Endothelial cell of hepatic sinusoid (primary cell): ENCODE results near the gene TICAM2.
"Not testable (repeated sequence)": the region's sequence is repeated elsewhere in the genome, so short reads cannot be mapped to it uniquely, and the experiment has no call there.

Source experiments
- in situ Hi-C: cut with HindIII; loops from 2 replicates; pipeline ENCODE4 v1.10.0; 2017; ENCODE audit warnings: low sequenced_read_pairs

Gene TICAM2

GRCh38 chr5:115601701-115602590 is at the start of gene TICAM2:
TSS of gene TICAM2 (minus strand) at chr5:115602479. CDS start at chr5:115581256, 21,223 bp downstream.
- in situ Hi-C loops, result no loop called here

- in situ Hi-C loops, result no loop called here
Observed at GRCh38 chr5:115649541-115649940, 47.3 kb upstream of the TICAM2 start.

GRCh38 chr5:115648056-115648455 is 45.8 kb upstream of the TICAM2 start:
- in situ Hi-C loops, result no loop called here

- in situ Hi-C loops, result not testable (repeated sequence)
Observed at GRCh38 chr5:115645386-115645785, 43.1 kb upstream of the TICAM2 start.

- in situ Hi-C loops, result no loop called here
Observed at GRCh38 chr5:115644046-115644445, 41.8 kb upstream of the TICAM2 start.

- in situ Hi-C loops, result no loop called here
Observed at GRCh38 chr5:115641948-115642347, 39.7 kb upstream of the TICAM2 start.

GRCh38 chr5:115640274-115640673 is 38.0 kb upstream of the TICAM2 start:
- in situ Hi-C loops, result no loop called here

GRCh38 chr5:115639377-115639776 is 37.1 kb upstream of the TICAM2 start:
- in situ Hi-C loops, result no loop called here

- in situ Hi-C loops, result no loop called here
Observed at GRCh38 chr5:115637507-115637906, 35.2 kb upstream of the TICAM2 start.

- in situ Hi-C loops, result no loop called here
Observed at GRCh38 chr5:115636008-115636407, 33.7 kb upstream of the TICAM2 start.

- in situ Hi-C loops, result no loop called here
Observed at GRCh38 chr5:115634343-115635132, 32.3 kb upstream of the TICAM2 start.

- in situ Hi-C loops, result no loop called here
Observed at GRCh38 chr5:115629903-115630302, 27.6 kb upstream of the TICAM2 start.

- in situ Hi-C loops, result no loop called here
Observed at GRCh38 chr5:115627295-115627865, 25.1 kb upstream of the TICAM2 start.

- in situ Hi-C loops, result no loop called here
Observed at GRCh38 chr5:115626445-115626823, 24.2 kb upstream of the TICAM2 start.

GRCh38 chr5:115625579-115626444 is 23.5 kb upstream of the TICAM2 start, which contains the start of gene TMED7:
TSS of gene TMED7 (minus strand) at chr5:115626036. CDS start at chr5:115625792, 244 bp downstream.
- in situ Hi-C loops, result no loop called here

GRCh38 chr5:115624994-115625393 is 22.7 kb upstream of the TICAM2 start:
- in situ Hi-C loops, result no loop called here

- in situ Hi-C loops, result no loop called here
Observed at GRCh38 chr5:115623658-115624057, 21.4 kb upstream of the TICAM2 start.

- in situ Hi-C loops, result no loop called here
Observed at GRCh38 chr5:115621365-115621900, 19.2 kb upstream of the TICAM2 start.

- in situ Hi-C loops, result no loop called here
Observed at GRCh38 chr5:115616892-115617291, 14.6 kb upstream of the TICAM2 start.

- in situ Hi-C loops, result no loop called here
Observed at GRCh38 chr5:115616472-115616871, 14.2 kb upstream of the TICAM2 start.
